ENCODE results near the gene MLEC. TPM values are rescaled to one million over a fixed set of nuclear protein-coding genes. Genes with fewer than 3 reads are reported as not detected.

The MLEC gene
- total RNA-seq, 1 experiment from 2014 or later = 181 TPM

DNA sequence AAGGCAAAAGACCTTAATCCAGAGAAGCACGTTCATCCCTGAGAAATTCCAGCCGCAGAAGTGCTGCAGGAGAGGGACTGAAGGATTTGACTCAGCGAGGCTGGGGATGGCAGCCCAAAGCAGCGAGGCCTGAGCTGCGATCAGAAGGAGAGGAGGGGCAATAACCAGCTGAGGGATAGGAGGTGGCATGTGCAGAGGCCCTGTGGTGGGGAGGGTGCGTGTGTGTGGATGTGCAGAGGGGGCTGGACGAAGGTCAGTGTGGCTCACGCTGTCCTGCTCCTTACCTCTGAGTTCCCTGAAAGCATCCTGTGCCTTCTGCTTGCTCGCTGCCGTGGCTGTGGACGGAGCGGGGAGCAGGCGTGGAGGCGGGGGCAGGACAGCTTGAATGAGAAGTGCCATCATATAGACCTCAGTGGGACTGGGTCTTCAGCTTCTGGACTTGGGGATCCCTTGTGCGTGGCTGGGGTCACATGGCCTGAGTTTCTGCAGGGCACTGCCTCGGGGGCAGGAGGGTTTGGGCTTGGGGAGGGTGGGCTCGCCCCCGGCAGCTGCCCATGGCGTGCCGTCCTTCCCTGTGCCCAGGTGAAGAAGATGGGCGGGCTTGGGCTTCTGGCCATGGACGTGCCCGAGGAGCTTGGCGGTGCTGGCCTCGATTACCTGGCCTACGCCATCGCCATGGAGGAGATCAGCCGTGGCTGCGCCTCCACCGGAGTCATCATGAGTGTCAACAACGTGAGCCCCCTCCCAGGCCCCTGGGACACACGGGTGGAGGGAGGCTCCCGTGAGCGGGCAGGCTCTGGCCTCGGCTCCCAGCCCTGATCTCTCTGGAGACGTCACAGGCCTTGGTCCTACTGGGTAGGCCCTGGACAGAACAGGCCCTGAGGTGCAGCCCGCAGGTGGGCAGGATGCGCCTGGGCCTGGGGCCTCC, 49.7 kb downstream of the MLEC start:
- Mint-ChIP-seq H3K4me1 (no peaks in the 10 kb centered on the region), H3K27ac (peak overlapping the region in 1 of 3 experiments; percentile 86; a peak in 2 of 7 replicates), H3K27me3 (ENCODE audit: low read depth) (no peaks in the 10 kb centered on the region), H3K4me3 (no peak overlapping the region), H3K36me3 (ENCODE audit: insufficient read depth in 1 of 3, low read depth in 3 of 3) (peaks cover 5 to 16% (median 13%) of the 10 kb centered on the region in 3 experiments; a peak in 5 of 7 replicates), H3K9me3 (peaks cover 7 to 10% of the 10 kb centered on the region in 2 experiments; a peak in 2 of 5 replicates)
- H3K4me1 ChIP-seq (ENCODE audit: insufficient read depth, low read length) = no peaks in the 10 kb centered on the region
- H4K91ac ChIP-seq (ENCODE audit: insufficient read length, low read depth, low read length) = no peak overlapping the region
- H4K8ac ChIP-seq (replicated peaks; ENCODE audit: insufficient read length, low read depth, low read length) = no peak overlapping the region
- H3K23me2 ChIP-seq (ENCODE audit: insufficient read length, low read depth, low read length, poor library complexity, severe bottlenecking) = no peaks in the 10 kb centered on the region
- H3T11ph ChIP-seq (ENCODE audit: low read length) = no peak overlapping the region
- H2BK5ac ChIP-seq (ENCODE audit: insufficient read length, low read length) = no peak overlapping the region
- H4K5ac ChIP-seq (ENCODE audit: insufficient read length, low read depth, low read length) = no peak overlapping the region
- H2BK15ac ChIP-seq (ENCODE audit: low read depth, low read length) = no peak overlapping the region
- no peak overlapping the region for H3K56ac ChIP-seq (ENCODE audit: insufficient read length, low read depth, low read length)
- H3K9ac ChIP-seq (ENCODE audit: extremely low read depth, insufficient read length, low read length) = no peak overlapping the region
- WGBS (ENCODE audit: extremely low coverage, insufficient read length, low lambda C conversion rate) = no CpG with 5 or more reads among the region's 38 CpGs
- H3K4ac ChIP-seq (ENCODE audit: low read depth, low read length) = no peak overlapping the region
- H2AK5ac ChIP-seq (ENCODE audit: insufficient read length, low read length) = no peak overlapping the region
- H2BK120ac ChIP-seq (ENCODE audit: low read depth, low read length, poor library complexity, severe bottlenecking) = no peak overlapping the region
- no peaks in the 10 kb centered on the region for H4K20me1 ChIP-seq (ENCODE audit: control insufficient read depth, insufficient read depth, insufficient read length)
- H2BK20ac ChIP-seq (ENCODE audit: low read depth, low read length, poor library complexity, severe bottlenecking) = no peak overlapping the region
- H3K79me1 ChIP-seq (ENCODE audit: insufficient read depth, low read depth, low read length, poor library complexity, severe bottlenecking) = no peaks in the 10 kb centered on the region
- DNase-seq = no peak
- H2AFZ ChIP-seq (ENCODE audit: low read length) = no peak overlapping the region
- H2BK12ac ChIP-seq (ENCODE audit: insufficient read length, low read depth, low read length) = no peak overlapping the region
- no peak overlapping the region for H3K14ac ChIP-seq (ENCODE audit: insufficient read depth, low read length)
- no peaks in the 10 kb centered on the region for H3K79me2 ChIP-seq (ENCODE audit: insufficient read depth, low read length)
- no peak overlapping the region for H3K18ac ChIP-seq (ENCODE audit: insufficient read length, low read depth, low read length)
- H3K23ac ChIP-seq (ENCODE audit: insufficient read length, low read depth, low read length) = no peak overlapping the region
- H3K4me2 ChIP-seq (ENCODE audit: insufficient read depth, insufficient read length, low read length) = no peak overlapping the region
- H3K27me3 ChIP-seq (ENCODE audit: insufficient read depth, low read length) = no peaks in the 10 kb centered on the region
- TF ChIP-seq, protein P1, sequence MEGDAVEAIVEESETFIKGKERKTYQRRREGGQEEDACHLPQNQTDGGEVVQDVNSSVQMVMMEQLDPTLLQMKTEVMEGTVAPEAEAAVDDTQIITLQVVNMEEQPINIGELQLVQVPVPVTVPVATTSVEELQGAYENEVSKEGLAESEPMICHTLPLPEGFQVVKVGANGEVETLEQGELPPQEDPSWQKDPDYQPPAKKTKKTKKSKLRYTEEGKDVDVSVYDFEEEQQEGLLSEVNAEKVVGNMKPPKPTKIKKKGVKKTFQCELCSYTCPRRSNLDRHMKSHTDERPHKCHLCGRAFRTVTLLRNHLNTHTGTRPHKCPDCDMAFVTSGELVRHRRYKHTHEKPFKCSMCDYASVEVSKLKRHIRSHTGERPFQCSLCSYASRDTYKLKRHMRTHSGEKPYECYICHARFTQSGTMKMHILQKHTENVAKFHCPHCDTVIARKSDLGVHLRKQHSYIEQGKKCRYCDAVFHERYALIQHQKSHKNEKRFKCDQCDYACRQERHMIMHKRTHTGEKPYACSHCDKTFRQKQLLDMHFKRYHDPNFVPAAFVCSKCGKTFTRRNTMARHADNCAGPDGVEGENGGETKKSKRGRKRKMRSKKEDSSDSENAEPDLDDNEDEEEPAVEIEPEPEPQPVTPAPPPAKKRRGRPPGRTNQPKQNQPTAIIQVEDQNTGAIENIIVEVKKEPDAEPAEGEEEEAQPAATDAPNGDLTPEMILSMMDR (conservative IDR thresholded peaks at IDR 0.05) = no peak
- no peaks in the 10 kb centered on the region for H3K9me3 ChIP-seq (ENCODE audit: control insufficient read depth, low read depth, low read length)
- no peak overlapping the region for H3K27ac ChIP-seq (ENCODE audit: insufficient read length, low read depth, low read length)
